Measurements from ENCODE around the gene RBM19.

Gene RBM19

GRCh38 chr12:113850309-113851056, 115.6 kb downstream of the RBM19 start:
- peak; percentile 47 for DNase-seq

GRCh38 chr12:113847856-113848255, 118.3 kb downstream of the RBM19 start:
- DNase-seq, result no peak

- DNase-seq, result no peak
These were observed 119.0 kb downstream of the RBM19 start for GRCh38 chr12:113846883-113847755.

GRCh38 chr12:113845900-113846674, 120.0 kb downstream of the RBM19 start:
- peak; percentile 14 for DNase-seq

DNA sequence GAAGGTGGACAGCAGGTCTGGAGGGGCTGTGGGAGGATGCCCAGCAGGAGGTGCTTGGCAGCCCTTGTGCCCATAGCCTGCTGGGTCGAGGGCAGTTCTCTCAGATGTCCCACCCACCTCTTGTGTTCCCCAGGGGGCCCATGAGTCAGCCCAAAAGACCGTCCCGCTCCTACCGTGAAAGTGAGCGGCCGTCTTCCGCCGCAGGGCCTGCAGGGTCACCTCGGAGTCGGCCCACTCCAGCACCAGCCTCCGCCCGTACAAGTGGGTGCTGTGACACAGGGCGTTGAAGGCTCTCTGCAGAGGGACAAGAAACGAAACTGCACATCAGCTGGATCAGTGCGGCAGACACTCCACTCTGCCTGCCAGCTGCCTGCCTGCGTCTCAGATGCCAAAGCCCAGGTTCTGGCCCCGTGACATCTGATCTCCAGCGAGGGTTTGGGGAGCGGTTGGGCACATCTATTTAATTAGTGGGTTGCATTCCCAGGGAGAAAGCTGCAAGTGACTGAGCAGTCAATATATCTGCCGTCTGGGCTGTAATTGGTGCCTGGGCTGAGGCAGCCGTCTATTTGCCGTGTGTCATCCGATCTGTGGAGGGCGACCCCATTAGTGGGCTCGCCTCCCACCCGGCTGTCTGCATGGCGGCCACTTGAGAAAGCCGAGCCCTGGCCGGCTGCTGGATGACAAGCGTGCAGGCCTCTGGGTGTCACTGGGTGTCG, 121.5 kb downstream of the RBM19 start:
- no peak for DNase-seq

DNA sequence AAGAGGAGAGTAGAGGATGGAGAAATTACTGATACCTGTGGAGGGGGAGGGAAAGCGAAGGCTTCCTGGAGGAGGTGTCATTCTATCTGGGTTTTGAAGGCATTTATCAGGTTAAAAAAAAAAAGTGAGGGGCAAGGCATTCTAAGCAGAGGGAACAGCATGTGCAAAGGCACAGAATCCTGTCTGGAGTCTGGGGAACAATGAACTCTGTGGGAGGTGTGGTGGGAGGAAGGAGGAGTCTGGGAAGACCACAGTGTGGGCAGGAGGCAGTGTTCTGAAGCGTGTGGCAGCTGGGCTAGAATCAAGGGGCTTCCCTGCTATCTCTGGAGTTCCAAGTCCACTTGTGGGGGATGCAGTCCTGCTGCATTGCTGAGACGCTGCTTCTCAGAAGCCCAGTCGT, 123.4 kb downstream of the RBM19 start:
- no peak for DNase-seq

DNA sequence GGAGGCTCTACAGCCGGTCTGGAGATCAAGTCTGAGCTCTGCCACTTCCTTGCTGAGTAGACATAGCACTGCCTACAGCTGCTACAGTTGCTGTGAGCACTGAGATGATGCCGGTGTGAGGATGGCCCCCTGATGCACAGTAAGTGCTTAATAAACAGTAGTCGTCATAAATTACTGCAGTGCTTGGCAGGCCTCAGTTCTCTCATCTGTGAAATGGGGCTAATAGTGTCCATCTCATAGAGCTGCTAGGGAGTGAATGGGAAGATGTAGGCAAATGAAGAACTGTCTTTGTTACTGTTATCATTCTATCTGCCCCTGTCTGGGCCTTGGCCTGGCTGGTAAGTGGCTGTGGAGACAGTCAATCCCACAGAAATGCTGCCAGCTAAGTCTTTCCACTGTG, 124.3 kb downstream of the RBM19 start:
- DNase-seq, result no peak

GRCh38 chr12:113840401-113841042, 125.6 kb downstream of the RBM19 start:
- no peak for DNase-seq

DNA sequence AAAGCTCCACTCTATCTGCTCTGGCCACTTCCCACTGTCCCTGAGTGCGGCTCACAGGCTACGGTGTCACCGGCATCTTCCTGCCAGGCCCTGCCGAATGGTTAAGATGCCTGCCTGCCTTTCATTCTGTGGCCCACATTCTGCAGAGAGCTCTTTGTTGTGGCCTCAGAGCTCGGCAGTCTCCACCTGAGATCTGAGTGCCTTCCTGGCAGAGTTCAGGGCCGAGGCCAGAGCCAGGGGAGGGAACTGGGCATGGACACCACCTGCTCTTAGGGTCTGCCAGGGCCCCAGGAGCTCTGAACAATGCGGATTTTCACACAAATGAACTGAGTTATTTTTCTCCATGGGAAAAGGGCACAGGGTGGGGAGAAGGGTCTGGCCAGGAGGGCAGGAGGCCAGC, 127.2 kb downstream of the RBM19 start:
- no peak for DNase-seq

DNA sequence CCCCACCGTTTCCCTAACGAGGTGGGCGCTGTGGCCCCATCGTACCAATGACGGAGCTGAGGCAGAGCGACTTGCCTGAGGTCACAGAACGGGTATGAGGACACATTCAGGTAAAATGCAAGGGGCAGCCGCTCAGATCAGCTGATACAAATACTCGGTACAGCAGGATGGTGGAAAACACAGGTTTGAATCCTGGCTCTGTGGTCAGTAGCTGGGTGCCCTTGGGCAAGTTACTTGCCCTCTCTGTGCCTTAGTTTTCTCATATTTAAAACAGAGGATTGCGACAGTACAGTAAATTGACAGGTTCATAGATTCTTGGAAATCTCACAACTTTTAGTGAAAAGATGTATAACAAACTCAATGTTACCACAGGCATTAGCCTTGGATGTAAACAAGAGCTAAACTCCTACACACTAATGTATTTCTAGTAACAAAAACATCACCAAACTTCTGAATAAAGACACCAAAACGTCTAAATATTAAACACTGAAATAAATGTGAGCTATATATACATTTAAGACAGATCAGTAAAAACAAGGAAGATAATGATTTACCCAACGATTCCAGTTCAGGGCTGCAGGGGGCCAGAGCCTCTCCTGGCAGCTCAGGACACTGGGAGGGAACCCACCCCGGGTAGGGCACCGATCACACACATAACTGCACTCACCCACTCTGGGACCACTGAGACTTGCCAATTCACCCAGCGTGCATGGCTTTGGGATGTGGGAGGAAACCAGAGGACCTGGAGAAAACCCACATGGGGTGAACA, 128.4 kb downstream of the RBM19 start:
- DNase-seq, result no peak

GRCh38 chr12:113837084-113837483, 129.0 kb downstream of the RBM19 start:
- peak; percentile 20 for DNase-seq

DNA sequence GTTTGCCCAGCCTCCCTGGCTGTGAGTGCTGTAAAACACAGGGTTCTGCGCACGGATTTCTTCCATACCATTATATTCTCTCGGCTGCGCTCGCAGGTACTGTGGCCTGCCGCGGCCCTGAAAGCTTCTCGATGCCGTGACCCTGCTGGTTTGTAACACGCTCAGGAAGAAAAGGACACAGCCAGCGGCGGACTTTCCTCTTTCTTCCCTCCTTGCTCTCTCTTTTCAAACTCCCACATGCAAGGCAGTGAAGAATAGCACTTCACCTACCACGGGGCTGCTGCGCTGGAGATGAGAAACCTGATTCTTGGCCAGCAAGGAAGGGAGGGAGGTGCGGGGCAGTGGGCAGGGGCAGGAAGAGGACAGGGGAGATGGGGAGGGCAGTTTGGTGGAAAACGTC, 130.2 kb downstream of the RBM19 start:
- DNase-seq, result no peak

GRCh38 chr12:113835433-113835832, 130.7 kb downstream of the RBM19 start:
- no peak for DNase-seq

DNA sequence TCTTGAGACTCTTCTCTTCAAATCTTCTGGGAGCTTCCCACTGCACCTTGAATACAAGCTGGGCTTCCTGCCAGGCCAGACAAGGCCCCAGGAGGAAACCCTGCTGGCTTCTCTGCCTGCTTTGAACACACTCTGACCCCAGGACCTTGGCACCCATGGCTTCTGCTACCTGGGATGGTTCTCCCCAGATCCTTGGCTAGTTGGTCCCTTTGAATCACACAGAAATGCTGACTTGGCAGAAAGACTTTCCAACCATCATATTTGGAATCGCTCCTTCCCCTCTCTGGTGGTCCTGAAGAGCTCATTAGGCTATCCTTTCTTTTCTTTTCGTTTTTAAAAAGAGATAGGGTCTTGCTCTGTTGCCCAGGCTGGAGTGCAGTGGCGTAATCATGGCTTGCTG, 132.7 kb downstream of the RBM19 start:
- DNase-seq, result no peak

GRCh38 chr12:113831476-113831875, 134.6 kb downstream of the RBM19 start:
- peak; percentile 8 for DNase-seq

- DNase-seq, result peak; percentile 50
These were observed 135.1 kb downstream of the RBM19 start for GRCh38 chr12:113831016-113831415.

DNA sequence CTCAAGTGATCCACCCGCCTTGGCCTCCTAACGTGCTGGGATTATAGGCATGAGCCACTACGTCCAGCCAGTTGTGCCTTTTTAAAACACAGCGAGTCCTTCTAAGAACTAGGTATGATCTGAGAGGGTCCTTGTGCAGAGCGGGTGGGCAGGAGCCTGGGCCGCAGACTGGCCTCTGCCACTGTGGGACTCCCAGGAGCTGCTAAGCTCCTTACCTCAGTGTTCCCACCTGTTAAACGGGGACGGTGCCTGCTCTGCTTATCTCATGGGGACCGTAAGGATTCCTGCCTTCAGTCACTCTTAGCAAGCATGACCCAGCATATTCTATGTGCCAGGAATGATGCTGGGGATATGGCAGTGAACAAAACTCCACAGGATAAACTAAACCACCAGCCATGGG, 136.9 kb downstream of the RBM19 start:
- no peak for DNase-seq

- no peak for DNase-seq
These were observed 138.5 kb downstream of the RBM19 start for GRCh38 chr12:113827539-113828114.

- DNase-seq, result no peak
These were observed 139.2 kb downstream of the RBM19 start for GRCh38 chr12:113826805-113827538.

- no peak for DNase-seq
These were observed 140.4 kb downstream of the RBM19 start for GRCh38 chr12:113825705-113826104.

Data from fibroblast of upper back skin (primary cell).